HG02623 (cell line): ENCODE results near the gene SIGLEC6.
"Not testable (repeated sequence)": the region's sequence is repeated elsewhere in the genome, so short reads cannot be mapped to it uniquely, and the experiment has no call there.

Experiments used
- ATAC-seq: cut with Tn5 transposase; IDR thresholded peaks from one replicate; pipeline ENCODE4 v1.9.1; 2021; ENCODE audit warnings: moderate library complexity; ENCODE audit not compliant: unreplicated experiment

Gene SIGLEC6

GRCh38 chr19:51513968-51514367 lies 17.5 kb downstream of the SIGLEC6 start:
- ATAC-seq: no peak

GRCh38 chr19:51511353-51511752 lies 20.1 kb downstream of the SIGLEC6 start:
- ATAC-seq: no peak

GRCh38 chr19:51509823-51510660 lies 21.4 kb downstream of the SIGLEC6 start:
- ATAC-seq: no peak

GRCh38 chr19:51508059-51508733 lies 23.3 kb downstream of the SIGLEC6 start:
- no peak for ATAC-seq

GRCh38 chr19:51507640-51508058 lies 23.8 kb downstream of the SIGLEC6 start:
- no peak for ATAC-seq

GRCh38 chr19:51507192-51507591 lies 24.3 kb downstream of the SIGLEC6 start:
- no peak for ATAC-seq

- ATAC-seq: no peak
Measured at GRCh38 chr19:51505904-51506303, 25.6 kb downstream of the SIGLEC6 start.

GRCh38 chr19:51503896-51504295 lies 27.6 kb downstream of the SIGLEC6 start:
- ATAC-seq: no peak

GRCh38 chr19:51503286-51503817 lies 28.1 kb downstream of the SIGLEC6 start:
- ATAC-seq: no peak

- no peak for ATAC-seq
Measured at GRCh38 chr19:51501594-51502263, 29.7 kb downstream of the SIGLEC6 start, which contains the start of gene SIGLEC12. TSS of gene SIGLEC12 (minus strand) at chr19:51501800. CDS start at chr19:51501733, 67 bp downstream.

- ATAC-seq: not testable (repeated sequence)
Measured at GRCh38 chr19:51500931-51501330, 30.5 kb downstream of the SIGLEC6 start.

- no peak for ATAC-seq
Measured at GRCh38 chr19:51497666-51498065, 33.8 kb downstream of the SIGLEC6 start.

GRCh38 chr19:51493776-51494175 lies 37.7 kb downstream of the SIGLEC6 start:
- no peak for ATAC-seq

- no peak for ATAC-seq
Measured at GRCh38 chr19:51491586-51491985, 39.9 kb downstream of the SIGLEC6 start.

GRCh38 chr19:51490676-51491075 lies 40.8 kb downstream of the SIGLEC6 start:
- ATAC-seq: no peak

GRCh38 chr19:51489113-51489512 lies 42.4 kb downstream of the SIGLEC6 start:
- ATAC-seq: no peak

GRCh38 chr19:51488491-51488890 lies 43.0 kb downstream of the SIGLEC6 start:
- no peak for ATAC-seq

- ATAC-seq: no peak
Measured at GRCh38 chr19:51485960-51486660, 45.4 kb downstream of the SIGLEC6 start.

- no peak for ATAC-seq
Measured at GRCh38 chr19:51480590-51480989, 50.9 kb downstream of the SIGLEC6 start.

- ATAC-seq: no peak
Measured at GRCh38 chr19:51479531-51480331, 51.7 kb downstream of the SIGLEC6 start.
